GM19238 (cell line): ENCODE data around the gene PSMB4.
"Not testable (repeated sequence)": the region's sequence is repeated elsewhere in the genome, so short reads cannot be mapped to it uniquely, and the experiment has no call there.

ENCODE experiments used
- DNase-seq: peaks from one replicate; pipeline ENCODE4 v3.0.0; 2011; ENCODE audit warnings: low spot score; ENCODE audit not compliant: insufficient read length

The PSMB4 gene

GRCh38 chr1:151399324-151400171, at the start of gene PSMB4:
TSS of gene PSMB4 (plus strand) at chr1:151399573. CDS start at chr1:151399588, 15 bp downstream.
- peak; percentile 67 for DNase-seq

DNA sequence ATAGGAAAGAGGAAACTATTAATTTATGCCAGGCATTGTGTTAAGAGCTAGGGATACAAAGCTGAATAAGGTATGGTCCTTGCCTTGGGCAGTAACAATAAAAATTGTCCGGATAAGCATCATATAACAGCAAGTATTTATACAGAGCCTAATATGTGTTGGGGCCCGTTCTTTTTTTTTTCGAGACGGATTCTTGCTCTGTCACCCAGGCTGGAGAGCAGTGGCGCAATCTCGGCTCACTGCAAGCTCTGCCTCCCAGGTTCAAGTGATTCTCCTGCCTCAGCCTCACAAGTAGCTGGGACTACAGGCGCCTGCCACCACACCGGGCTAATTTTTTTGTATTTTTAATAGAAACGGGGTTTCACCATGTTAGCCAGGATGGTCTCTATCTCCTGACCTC, 49.0 kb upstream of the PSMB4 start:
- not testable (repeated sequence) for DNase-seq

DNA sequence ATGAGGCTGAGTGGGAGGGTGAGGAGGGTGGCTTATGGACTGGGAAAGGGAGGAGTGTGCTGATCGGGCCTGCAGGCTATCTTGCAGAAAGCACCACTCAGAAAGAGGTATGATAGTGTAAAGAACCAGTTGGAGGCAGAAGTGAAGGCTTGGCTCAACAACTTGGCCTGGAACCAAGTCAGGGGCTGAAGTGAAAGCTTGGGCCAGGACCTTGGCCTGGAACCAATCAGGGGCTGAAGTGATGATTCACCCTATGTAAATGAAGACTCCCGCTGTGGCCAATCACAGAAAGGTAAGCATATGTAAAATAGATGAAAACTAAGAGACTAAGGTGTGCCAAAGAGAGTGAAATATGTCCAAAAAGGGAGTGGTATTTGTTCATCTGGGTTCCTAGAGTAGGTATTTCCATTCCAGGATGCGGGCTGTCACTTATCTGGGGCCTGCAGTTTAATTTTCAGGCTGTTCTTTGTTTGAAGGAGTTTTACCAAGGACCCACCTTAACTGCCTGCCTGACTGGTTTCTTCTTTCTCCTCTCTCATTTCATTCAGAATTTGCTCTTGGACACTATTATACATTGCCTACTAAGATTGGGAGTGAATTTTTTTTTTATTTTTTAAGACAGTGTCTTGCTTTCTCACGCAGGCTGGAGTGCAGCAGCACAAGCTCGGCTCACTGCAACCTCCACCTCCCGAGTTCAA, 47.2 kb upstream of the PSMB4 start:
- no peak for DNase-seq

- no peak for DNase-seq
Observed at GRCh38 chr1:151356696-151357095, 42.7 kb upstream of the PSMB4 start.

DNA sequence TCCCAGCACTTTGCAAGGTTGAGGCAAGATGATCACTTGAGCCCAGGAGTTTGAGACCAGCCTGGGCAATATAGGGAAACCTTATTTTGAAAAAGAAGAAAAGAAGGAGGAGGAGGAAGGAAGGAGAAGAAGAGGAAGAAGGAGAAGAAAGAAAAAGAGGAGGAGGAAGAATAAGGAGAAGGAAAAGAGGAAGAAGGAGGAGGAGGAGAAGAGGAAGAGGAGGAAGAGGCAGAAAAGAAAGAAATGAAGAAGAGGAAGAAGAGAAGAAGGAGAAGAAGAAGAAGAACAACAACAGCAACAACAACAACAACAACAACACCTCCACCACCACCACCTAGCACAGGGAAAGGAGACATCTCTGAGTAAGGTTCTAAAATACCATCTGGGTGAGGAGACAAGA, 37.5 kb upstream of the PSMB4 start:
- no peak for DNase-seq

GRCh38 chr1:151362308-151363155, 36.8 kb upstream of the PSMB4 start:
- DNase-seq, result no peak

GRCh38 chr1:151364996-151365395, 34.4 kb upstream of the PSMB4 start:
- no peak for DNase-seq

DNA sequence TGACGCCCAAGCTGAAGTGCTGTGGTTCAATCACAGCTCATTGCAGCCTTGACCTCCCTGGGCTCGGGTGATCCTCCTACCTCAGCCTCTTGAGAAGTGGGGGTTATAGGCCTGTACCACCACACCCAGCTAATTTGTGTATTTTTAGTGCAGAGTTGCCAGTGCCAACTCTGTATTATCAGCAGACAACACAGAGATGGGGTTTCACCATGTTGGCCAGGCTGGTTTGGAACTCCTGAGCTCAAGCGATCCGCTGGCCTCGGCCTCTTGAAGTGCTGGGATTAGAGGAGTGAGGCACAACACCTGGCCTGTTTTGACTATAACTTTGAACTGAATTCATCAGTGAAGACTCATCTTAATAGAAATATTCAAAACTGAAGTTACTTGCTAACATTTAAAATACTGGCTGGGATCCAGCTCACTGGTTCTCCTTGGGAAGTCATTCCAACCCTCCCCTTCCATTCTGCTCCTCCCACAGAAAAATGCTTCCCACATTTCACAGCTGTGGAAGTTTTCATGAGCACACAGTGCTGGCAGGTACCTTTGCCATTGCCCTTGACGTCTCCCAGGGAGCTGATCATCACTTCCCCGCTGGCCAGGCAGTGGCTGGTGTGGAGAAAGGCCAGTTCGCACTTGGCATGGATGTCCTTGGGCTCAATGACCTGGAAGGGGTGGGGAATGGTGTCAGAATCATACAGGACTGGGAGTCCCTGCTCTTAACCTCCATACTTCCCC, 31.5 kb upstream of the PSMB4 start:
- no peak for DNase-seq

DNA sequence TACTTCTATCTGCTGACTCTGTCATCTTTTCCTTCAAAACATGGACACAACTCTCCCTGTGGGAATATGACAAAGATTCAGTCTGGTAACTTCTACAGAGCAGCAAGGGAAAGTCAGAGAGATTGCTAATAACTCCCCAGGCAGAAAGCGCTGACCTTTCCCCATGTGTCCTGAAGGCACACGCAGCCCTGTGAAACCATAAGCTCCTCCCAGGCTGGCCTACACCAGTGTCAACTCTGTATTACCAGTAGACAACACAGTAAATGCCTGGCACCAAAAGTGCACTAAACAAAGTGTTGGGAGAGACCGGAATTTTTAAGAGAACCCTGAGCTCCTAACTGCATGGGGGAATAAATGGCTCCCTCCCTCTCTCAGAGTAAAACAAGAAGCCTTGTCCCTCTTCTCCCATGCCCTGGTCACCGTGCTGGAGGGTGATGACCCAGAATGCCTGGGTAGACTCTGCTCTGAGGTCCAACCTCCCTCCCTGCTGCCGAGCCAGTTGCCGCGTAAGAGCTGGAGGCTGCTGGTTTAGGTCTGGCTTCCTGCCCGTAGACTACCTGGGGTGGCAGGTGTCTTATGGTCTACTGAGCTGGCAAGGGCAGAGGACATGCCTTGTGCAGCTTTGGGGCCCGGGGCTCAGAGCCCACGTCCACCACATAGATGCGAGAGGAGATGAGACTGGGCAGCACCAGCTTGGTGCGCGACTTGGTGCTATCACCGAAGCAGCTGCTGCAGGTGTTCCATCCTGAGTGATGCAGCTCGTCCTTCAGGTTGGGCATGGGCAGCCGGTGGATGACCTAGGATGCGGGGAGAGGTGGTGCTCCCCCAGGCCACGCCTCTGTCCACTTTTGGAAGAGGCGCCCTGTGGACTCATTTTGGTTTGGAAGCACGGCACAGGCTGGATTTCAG, 30.7 kb upstream of the PSMB4 start:
- DNase-seq, result no peak

DNA sequence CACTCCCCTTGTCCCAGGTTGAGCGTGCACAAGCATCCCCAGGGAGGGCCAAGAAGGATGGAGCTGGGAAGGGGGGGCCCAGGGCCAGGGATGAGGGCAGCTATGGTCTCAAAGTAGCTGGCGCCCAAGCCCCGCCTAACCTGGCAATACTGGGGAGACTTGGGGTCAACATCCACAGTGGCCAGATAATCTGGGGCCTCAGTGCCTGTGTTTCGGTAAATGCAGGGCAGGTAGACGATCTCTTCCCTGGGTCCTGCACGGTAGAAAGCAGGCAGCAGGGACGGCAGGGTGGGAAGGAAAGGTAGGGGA, 30.1 kb upstream of the PSMB4 start:
- no peak for DNase-seq

- no peak for DNase-seq
Observed at GRCh38 chr1:151369621-151370048, 29.7 kb upstream of the PSMB4 start.

DNA sequence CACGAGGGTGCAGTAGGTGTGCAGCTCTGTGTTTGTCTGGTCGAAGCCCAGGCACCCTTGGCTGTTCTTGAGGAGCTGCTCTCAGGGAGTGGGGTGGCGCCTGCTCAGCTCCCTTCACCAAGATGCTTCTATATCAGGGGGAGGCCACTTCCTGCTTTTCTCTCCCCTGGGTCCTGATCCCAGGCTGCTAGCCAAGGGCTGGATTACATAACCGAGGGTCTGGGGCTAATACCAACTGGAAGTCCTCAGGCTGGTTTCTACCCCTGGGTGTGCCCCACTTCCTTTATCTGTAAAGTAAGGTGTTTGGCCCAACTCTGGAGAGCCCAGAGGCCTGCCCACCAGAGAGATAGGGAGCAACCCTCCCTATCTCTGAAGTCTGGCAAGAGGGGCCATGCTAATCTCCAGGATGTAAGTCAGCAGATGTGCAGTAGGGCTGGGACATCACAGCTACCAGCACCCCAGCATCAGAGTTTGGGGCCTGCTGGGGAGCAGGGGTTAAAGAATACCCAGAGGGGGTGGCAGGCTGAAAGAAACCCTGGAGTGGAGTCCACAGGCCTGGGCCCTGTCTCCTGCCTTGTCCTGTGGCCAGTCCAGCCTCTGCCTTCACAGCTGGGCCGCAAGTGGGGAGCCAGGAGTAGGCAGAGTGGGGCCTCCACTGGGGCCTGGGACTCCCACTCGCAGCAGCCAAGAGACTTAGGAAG, 29.0 kb upstream of the PSMB4 start:
- no peak for DNase-seq

GRCh38 chr1:151371370-151372057, 27.9 kb upstream of the PSMB4 start:
- DNase-seq, result no peak

GRCh38 chr1:151372058-151372934, 27.1 kb upstream of the PSMB4 start, which contains the start of gene SELENBP1:
TSS of gene SELENBP1 (minus strand) at chr1:151372705. CDS start at chr1:151372641, 64 bp downstream.
- DNase-seq, result no peak

- DNase-seq, result no peak
Observed at GRCh38 chr1:151373196-151373595, 26.2 kb upstream of the PSMB4 start.

DNA sequence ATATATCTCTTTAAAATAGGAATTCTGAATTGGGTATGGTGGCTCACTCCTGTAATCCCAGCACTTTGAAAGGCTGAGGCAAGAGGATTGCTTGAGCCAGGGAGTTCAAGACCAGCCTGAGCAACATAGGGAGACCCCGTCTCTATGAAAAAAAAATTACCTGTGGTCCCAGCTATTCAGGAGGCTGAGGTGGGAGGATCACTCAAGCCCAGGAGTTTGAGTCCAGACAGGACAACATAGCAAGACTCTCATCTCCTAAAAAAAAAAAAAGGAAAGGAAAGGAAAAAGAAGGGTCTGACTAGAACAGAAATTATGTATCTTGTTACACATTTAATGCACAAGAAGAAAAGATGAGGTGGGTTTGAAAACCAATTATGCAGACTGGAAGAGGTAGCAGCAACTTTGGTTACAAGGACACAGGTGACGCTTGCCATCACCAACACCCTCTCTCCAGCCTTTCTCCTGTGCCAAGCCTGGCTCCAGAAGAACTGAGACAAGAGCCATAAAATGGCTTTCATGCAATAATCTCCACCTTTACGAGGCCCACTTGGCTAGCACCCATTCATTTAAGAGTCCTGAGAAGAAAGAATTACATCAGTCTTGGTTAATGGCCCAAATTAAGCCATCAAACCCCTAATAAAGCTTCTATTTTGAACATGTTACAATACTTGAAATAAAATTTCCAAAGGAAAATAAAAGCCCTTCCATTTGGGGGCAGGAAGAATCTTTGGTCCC, 22.1 kb upstream of the PSMB4 start:
- no peak for DNase-seq

GRCh38 chr1:151384584-151384983, 14.8 kb upstream of the PSMB4 start:
- DNase-seq, result no peak
